MCF 10A (cell line): ENCODE measurements around the gene VPS26C. TPM values are rescaled to one million over a fixed set of nuclear protein-coding genes. Genes with fewer than 3 reads are reported as not detected.
A peak's percentile ranks its signal among the peaks of the same experiment; 100 is the strongest.

Experiments
- BruUV-seq: library from RNA; stranded (reverse); fragments of 400-500 nt; replicated peaks from 2 replicates; lab custom pipeline; 2021; lab: Mats Ljungman, UMichigan
- CTCF ChIA-PET: fragments of 300-600 bp; sonication (Branson Sonifier 250); formaldehyde crosslinking; extraction: SDS; loops from one replicate; lab custom pipeline; 2021; ENCODE audit warnings: antibody characterized with exemption, inconsistent platforms; lab: Yijun Ruan, JAX
- POLR2A ChIA-PET: fragments of 300-600, 350-650 bp; sonication (Branson Sonifier 250); formaldehyde crosslinking; extraction: SDS; loops from one replicate; lab custom pipeline; 2020; ENCODE audit warnings: antibody characterized with exemption, inconsistent platforms; lab: Yijun Ruan, JAX
- DNase-seq: peaks from one replicate; pipeline ENCODE4 v3.0.0-alpha.2; 2018; ENCODE audit not compliant: unreplicated experiment
- H3K27ac Mint-ChIP-seq: one replicate; pipeline ENCODE4 v1.8.0; 2022; ENCODE audit warnings: mild to moderate bottlenecking, low read depth, mixed read lengths; ENCODE audit not compliant: unreplicated experiment
- H3K27me3 Mint-ChIP-seq: one replicate; pipeline ENCODE4 v1.8.0; 2022; ENCODE audit warnings: mixed read lengths; ENCODE audit not compliant: insufficient read depth, unreplicated experiment
- H3K36me3 Mint-ChIP-seq: one replicate; pipeline ENCODE4 v1.8.0; 2022; ENCODE audit warnings: mild to moderate bottlenecking, moderate library complexity, mixed read lengths; ENCODE audit not compliant: insufficient read depth, unreplicated experiment
- H3K4me1 Mint-ChIP-seq: one replicate; pipeline ENCODE4 v1.8.0; 2022; ENCODE audit warnings: mixed read lengths; ENCODE audit not compliant: insufficient read depth, unreplicated experiment
- H3K4me3 Mint-ChIP-seq: one replicate; pipeline ENCODE4 v1.8.0; 2022; ENCODE audit warnings: mild to moderate bottlenecking, moderate library complexity, mixed read lengths; ENCODE audit not compliant: unreplicated experiment
- H3K9me3 Mint-ChIP-seq: one replicate; pipeline ENCODE4 v1.8.0; 2022; ENCODE audit warnings: mixed read lengths; ENCODE audit not compliant: unreplicated experiment
- CTCF ChIP-seq: fragments of 200-600 bp; IDR thresholded peaks from one replicate; pipeline ENCODE4 v1.8.0; 2022; ENCODE audit warnings: antibody characterized with exemption, mild to moderate bottlenecking; ENCODE audit not compliant: unreplicated experiment
- intact Hi-C: fragments of 100-400 bp; cut with micrococcal nuclease; formaldehyde crosslinking; loops from 2 replicates; pipeline ENCODE4 v1.14.1; 2022
- total RNA-seq: library from RNA; stranded (reverse); gene quantifications from 2 replicates; pipeline ENCODE4 v1.2.3, GENCODE V29; 2022

VPS26C gene
- total RNA-seq, 1 experiment from 2014 or later, result 38.5 TPM

DNA sequence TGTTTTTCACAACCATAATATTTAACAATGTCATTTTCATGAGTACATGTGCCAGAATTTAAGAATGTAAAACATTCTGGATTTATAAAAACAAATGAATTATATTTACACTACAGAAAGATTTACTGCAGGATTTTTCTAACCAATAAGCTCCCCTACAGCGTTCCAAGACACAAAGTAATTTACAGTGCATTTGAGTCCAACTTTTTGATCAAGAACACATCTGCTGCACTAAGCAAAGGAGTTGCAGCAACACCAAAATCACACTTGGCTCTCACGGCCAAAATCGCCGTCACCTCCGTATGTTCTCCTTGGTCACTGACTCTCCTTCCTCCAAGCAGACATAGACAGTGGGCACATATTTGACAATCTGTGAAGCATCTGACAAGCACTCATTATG lies 7.7 kb downstream of the VPS26C start:
- no peak overlapping the region for H3K27ac Mint-ChIP-seq
- peaks cover 9% of the 10 kb centered on the region for H3K36me3 Mint-ChIP-seq
- no peaks in the 10 kb centered on the region for H3K9me3 Mint-ChIP-seq
- ChIA-PET POLR2A (interaction anchor here (0.6 to 3.4 kb wide), 8 partner anchors 8 to 1937 kb away, joined by 3 to 41 read pairs (median 4); partner anchors contain the start of gene VPS26C), CTCF (interaction anchor here (0.7 to 0.8 kb wide), 2 partner anchors 98 to 117 kb away, joined by 4 read pairs; no protein-coding TSS in a partner anchor)
- H3K4me3 Mint-ChIP-seq, result no peak overlapping the region
- DNase-seq, result no peak
- no peak for TF ChIP-seq CTCF
- BruUV-seq, result no TSS peak
- intact Hi-C loops, result loop anchor here (10.0 kb wide), 1 partner anchor 235 kb away; no protein-coding TSS in a partner anchor
- H3K4me1 Mint-ChIP-seq, result peaks cover 22% of the 10 kb centered on the region
- H3K27me3 Mint-ChIP-seq, result no peaks in the 10 kb centered on the region

DNA sequence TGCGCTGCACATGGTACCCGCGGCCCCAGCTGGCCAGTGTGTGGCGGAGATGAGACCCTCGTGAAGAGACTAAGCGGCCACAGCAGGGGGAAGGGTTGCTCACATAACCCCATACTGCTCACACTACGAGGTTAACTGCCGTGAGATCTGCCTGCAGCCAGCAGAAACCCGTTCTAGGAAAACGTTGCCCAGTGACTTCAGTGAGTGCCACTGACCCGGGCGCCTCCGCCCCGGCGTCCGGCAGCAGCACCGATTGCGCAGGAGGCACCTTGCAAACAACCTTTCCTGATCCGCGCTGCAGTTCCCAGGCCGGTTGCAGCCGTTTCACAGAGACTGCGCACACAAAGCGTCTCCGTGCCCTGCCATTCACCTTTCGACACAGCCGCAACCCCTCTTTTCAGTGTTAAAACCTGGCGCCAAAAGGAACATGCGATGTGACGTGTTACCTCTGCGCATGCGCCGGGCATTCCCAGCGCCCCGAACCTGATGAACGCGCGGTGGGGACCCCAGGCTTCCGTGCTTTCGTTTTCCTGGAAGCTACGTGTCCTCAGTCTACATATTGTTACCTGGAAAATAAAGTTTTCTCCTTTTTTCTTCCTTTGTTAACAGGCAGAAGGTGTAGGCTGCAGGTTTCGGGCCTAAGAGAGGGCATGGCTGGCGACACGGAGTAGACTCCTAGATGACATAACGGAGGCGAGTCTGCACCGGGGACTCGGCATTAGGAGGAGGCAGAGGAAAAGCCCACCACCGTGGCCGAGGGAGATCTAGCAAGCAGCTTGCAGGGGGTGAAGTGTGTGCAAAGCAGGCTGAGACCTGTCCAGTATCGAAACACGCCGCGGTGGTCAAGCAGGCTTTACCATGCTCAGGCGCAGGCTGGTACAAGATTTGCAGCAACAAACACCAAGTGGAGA lies 8.9 kb downstream of the VPS26C start:
- peaks cover 15% of the 10 kb centered on the region for H3K4me1 Mint-ChIP-seq
- peak overlapping the region; percentile 75 for H3K27ac Mint-ChIP-seq
- intact Hi-C loops, result loop anchor here (10.0 kb wide), 1 partner anchor 237 kb away; no protein-coding TSS in a partner anchor
- no peaks in the 10 kb centered on the region for H3K9me3 Mint-ChIP-seq
- H3K36me3 Mint-ChIP-seq, result peaks cover 6% of the 10 kb centered on the region
- TF ChIP-seq CTCF, result no peak
- no TSS peak for BruUV-seq
- POLR2A ChIA-PET, result interaction anchor here (0.6 to 3.4 kb wide), 9 partner anchors 9 to 213 kb away, joined by 3 to 41 read pairs (median 4); partner anchors contain the start of gene VPS26C
- peak; percentile 84 for DNase-seq
- peak overlapping the region; percentile 75 for H3K4me3 Mint-ChIP-seq
- H3K27me3 Mint-ChIP-seq, result no peaks in the 10 kb centered on the region
- CTCF ChIA-PET, result interaction anchor here (0.6 to 0.8 kb wide), 3 partner anchors 100 to 1097 kb away, joined by 3 to 4 read pairs (median 3); no protein-coding TSS in a partner anchor

- H3K27ac Mint-ChIP-seq, result no peak overlapping the region
- no peak for TF ChIP-seq CTCF
- peak overlapping the region; percentile 75 for H3K4me3 Mint-ChIP-seq
- ChIA-PET POLR2A (interaction anchor here (0.6 to 3.4 kb wide), 9 partner anchors 8 to 306 kb away, joined by 3 to 41 read pairs (median 4); partner anchors contain the start of gene VPS26C), CTCF (interaction anchor here (0.8 kb wide), 2 partner anchors 100 to 206 kb away, joined by 3 read pairs; no protein-coding TSS in a partner anchor)
- BruUV-seq, result no TSS peak
- H3K9me3 Mint-ChIP-seq, result no peaks in the 10 kb centered on the region
- H3K36me3 Mint-ChIP-seq, result peaks cover 5% of the 10 kb centered on the region
- DNase-seq, result peak; percentile 30
- no peaks in the 10 kb centered on the region for H3K27me3 Mint-ChIP-seq
- intact Hi-C loops, result loop anchor here (10.0 kb wide), 1 partner anchor 237 kb away; no protein-coding TSS in a partner anchor
- H3K4me1 Mint-ChIP-seq, result peaks cover 15% of the 10 kb centered on the region
Observed at GRCh38 chr21:37257511-37257966, 9.6 kb downstream of the VPS26C start.
